GM19238 (cell line): ENCODE data around the gene ADAM8.

Source experiments
- DNase-seq: peaks from one replicate; pipeline ENCODE4 v3.0.0; 2011; ENCODE audit warnings: low spot score; ENCODE audit not compliant: insufficient read length

Gene ADAM8

GRCh38 chr10:133213641-133214467 is 62.8 kb downstream of the ADAM8 start:
- no peak for DNase-seq

GRCh38 chr10:133212853-133213494 is 63.7 kb downstream of the ADAM8 start:
- no peak for DNase-seq
